NCI-H146 treated with DMSO at 0.1 percent for 48 hours (cell line): Measurements from ENCODE around the gene TSSK2.

ENCODE experiments used
- DNase-seq: peaks from one replicate; lab custom pipeline; 2025; ENCODE audit not compliant: unreplicated experiment; lab: John Stamatoyannopoulos, UW

Gene TSSK2

GRCh38 chr22:19122752-19123492 lies 8.2 kb upstream of the TSSK2 start:
- DNase-seq, result no peak

GRCh38 chr22:19123936-19124335 lies 7.2 kb upstream of the TSSK2 start:
- DNase-seq, result no peak

- DNase-seq, result no peak
Measured at GRCh38 chr22:19124377-19124776, 6.7 kb upstream of the TSSK2 start.

GRCh38 chr22:19125011-19125410 lies 6.1 kb upstream of the TSSK2 start:
- DNase-seq, result no peak

- DNase-seq, result no peak
Measured at GRCh38 chr22:19125474-19126308, 5.4 kb upstream of the TSSK2 start.

GRCh38 chr22:19126309-19127273 lies 4.5 kb upstream of the TSSK2 start:
- no peak for DNase-seq

GRCh38 chr22:19127329-19128008 lies 3.6 kb upstream of the TSSK2 start:
- no peak for DNase-seq

- DNase-seq, result no peak
Measured at GRCh38 chr22:19128009-19128401, 3.1 kb upstream of the TSSK2 start.

- no peak for DNase-seq
Measured at GRCh38 chr22:19128946-19129727, 2.0 kb upstream of the TSSK2 start.

GRCh38 chr22:19129871-19130270 lies 1.2 kb upstream of the TSSK2 start:
- DNase-seq, result no peak

GRCh38 chr22:19131685-19132015 lies 542 bp downstream of the TSSK2 start:
- DNase-seq, result no peak

- no peak for DNase-seq
Measured at GRCh38 chr22:19132153-19132552, 1.0 kb downstream of the TSSK2 start.

- no peak for DNase-seq
Measured at GRCh38 chr22:19132693-19133400, 1.7 kb downstream of the TSSK2 start.

GRCh38 chr22:19133561-19133960 lies 2.5 kb downstream of the TSSK2 start:
- DNase-seq, result no peak

GRCh38 chr22:19134176-19134831 lies 3.2 kb downstream of the TSSK2 start:
- no peak for DNase-seq

GRCh38 chr22:19134874-19135273 lies 3.8 kb downstream of the TSSK2 start:
- no peak for DNase-seq

- DNase-seq, result no peak
Measured at GRCh38 chr22:19136915-19137314, 5.8 kb downstream of the TSSK2 start.

GRCh38 chr22:19137384-19138216 lies 6.5 kb downstream of the TSSK2 start:
- no peak for DNase-seq
